IMR-90 (cell line): ENCODE results near the gene IKBKE. TPM values are rescaled to one million over a fixed set of nuclear protein-coding genes. Genes with fewer than 3 reads are reported as not detected.

Source experiments
- ATAC-seq: fragments of 200-7000 bp; cut with Tn5 transposase; 2 replicates; pipeline ENCODE4 v1.9.1; 2020; ENCODE audit warnings: low read depth, mild to moderate bottlenecking, moderate library complexity
- BruUV-seq: library from RNA; stranded (reverse); fragments of 400-500 nt; replicated peaks from 2 replicates; lab custom pipeline; 2021; lab: Mats Ljungman, UMichigan
- CTCF ChIA-PET: fragments of 300-600 bp; formaldehyde crosslinking; extraction: SDS; loops from one replicate; lab custom pipeline; 2021; ENCODE audit warnings: antibody characterized with exemption; lab: Yijun Ruan, JAX
- POLR2A ChIA-PET: fragments of 300-600 bp; sonication (Branson Sonifier 250); formaldehyde crosslinking; loops from one replicate; lab custom pipeline; 2022; ENCODE audit warnings: antibody characterized with exemption; ENCODE audit not compliant: unreplicated experiment; lab: Charles Lee
- DNase-seq: peaks from one replicate; pipeline ENCODE4 v3.0.0; 2013
- H2AFZ ChIP-seq: replicated peaks from 2 replicates; pipeline ENCODE3; 2013; ENCODE audit warnings: low read length, mild to moderate bottlenecking; ENCODE audit not compliant: poor library complexity
- H2AK5ac ChIP-seq: 2 replicates; pipeline ENCODE4 v1.6.1; 2013; ENCODE audit warnings: low read depth, low read length, inconsistent platforms
- H2AK9ac ChIP-seq: replicated peaks from 2 replicates; pipeline ENCODE3; 2013; ENCODE audit warnings: mild to moderate bottlenecking, low read depth, low read length, moderate library complexity; ENCODE audit not compliant: poor library complexity
- H2BK120ac ChIP-seq: 2 replicates; pipeline ENCODE4 v1.6.1; 2013; ENCODE audit warnings: low read depth, low read length, inconsistent platforms
- H2BK15ac ChIP-seq: 3 replicates; pipeline ENCODE4 v1.6.1; 2013; ENCODE audit warnings: low read depth, low read length, inconsistent platforms
- H2BK20ac ChIP-seq: 2 replicates; pipeline ENCODE4 v1.6.1; 2013; ENCODE audit warnings: low read depth, mild to moderate bottlenecking, inconsistent platforms, low read length, moderate library complexity
- H2BK5ac ChIP-seq: 2 replicates; pipeline ENCODE4 v1.6.1; 2013; ENCODE audit warnings: mild to moderate bottlenecking, low read depth, low read length, inconsistent platforms; ENCODE audit not compliant: poor library complexity, severe bottlenecking
- H3K14ac ChIP-seq: replicated peaks from 2 replicates; pipeline ENCODE4 v1.6.1; 2013; ENCODE audit warnings: low read depth, low read length, inconsistent platforms
- H3K18ac ChIP-seq: 2 replicates; pipeline ENCODE4 v1.6.1; 2013; ENCODE audit warnings: low read depth, low read length, control low read depth
- H3K23ac ChIP-seq: 2 replicates; pipeline ENCODE4 v1.6.1; 2013; ENCODE audit warnings: low read depth, low read length, inconsistent platforms
- H3K27ac ChIP-seq: 2 replicates; pipeline ENCODE4 v1.5.1; 2013; ENCODE audit warnings: mild to moderate bottlenecking, control low read depth, low read length; ENCODE audit not compliant: insufficient read depth
- H3K27me3 ChIP-seq: 2 replicates; pipeline ENCODE4 v1.6.1; 2013; ENCODE audit warnings: low read length; ENCODE audit not compliant: control insufficient read depth, insufficient read depth
- H3K36me3 ChIP-seq: 2 replicates; pipeline ENCODE4 v1.6.1; 2013; ENCODE audit warnings: low read length, mixed read lengths; ENCODE audit not compliant: control insufficient read depth, insufficient read depth
- H3K4ac ChIP-seq: 2 replicates; pipeline ENCODE4 v1.6.1; 2013; ENCODE audit warnings: low read depth, low read length, inconsistent platforms
- H3K4me1 ChIP-seq: 2 replicates; pipeline ENCODE4 v1.6.1; 2013; ENCODE audit warnings: low read length, mixed read lengths; ENCODE audit not compliant: control insufficient read depth, insufficient read depth
- H3K4me2 ChIP-seq: 2 replicates; pipeline ENCODE4 v1.6.1; 2013; ENCODE audit warnings: low read depth, mild to moderate bottlenecking, control low read depth, low read length, moderate library complexity
- H3K4me3 ChIP-seq: 2 replicates; pipeline ENCODE4 v1.5.1; 2013; ENCODE audit warnings: low read depth, mild to moderate bottlenecking, control low read depth, low read length, moderate library complexity; ENCODE audit not compliant: insufficient read depth
- H3K56ac ChIP-seq: 2 replicates; pipeline ENCODE4 v1.6.1; 2013; ENCODE audit warnings: low read length, inconsistent platforms; ENCODE audit not compliant: insufficient read depth; ENCODE audit errors: extremely low read depth
- H3K79me1 ChIP-seq, 2 experiments: 2 replicates each; pipeline ENCODE4 v1.6.1; 2013; ENCODE audit warnings: low read length in 2 of 2, inconsistent platforms in 1 of 2, low read depth in 1 of 2
- H3K9ac ChIP-seq: 2 replicates; pipeline ENCODE4 v1.6.1; 2013; ENCODE audit warnings: low read depth, low read length, control low read depth
- H3K9me1 ChIP-seq: 2 replicates; pipeline ENCODE4 v1.6.1; 2013; ENCODE audit warnings: low read length, inconsistent platforms; ENCODE audit not compliant: insufficient read depth
- H3K9me3 ChIP-seq: 2 replicates; pipeline ENCODE4 v1.6.1; 2013; ENCODE audit warnings: low read length; ENCODE audit not compliant: control insufficient read depth, insufficient read depth
- H4K20me1 ChIP-seq: 2 replicates; pipeline ENCODE4 v1.6.1; 2013; ENCODE audit warnings: low read length, inconsistent platforms; ENCODE audit not compliant: insufficient read depth
- H4K5ac ChIP-seq: 2 replicates; pipeline ENCODE4 v1.6.1; 2013; ENCODE audit warnings: mild to moderate bottlenecking, low read depth, low read length, control low read depth
- H4K8ac ChIP-seq, 2 experiments: 2 replicates each; pipeline ENCODE4 v1.6.1; 2013; ENCODE audit warnings: low read depth in 2 of 2, low read length in 2 of 2, control low read depth in 1 of 2, inconsistent platforms in 1 of 2
- H4K91ac ChIP-seq: 2 replicates; pipeline ENCODE4 v1.6.1; 2013; ENCODE audit warnings: low read depth, low read length, inconsistent platforms; ENCODE audit not compliant: insufficient read depth
- CEBPB ChIP-seq: IDR thresholded peaks from 2 replicates; pipeline ENCODE4 v1.6.1; 2012; ENCODE audit warnings: low read depth, low read length, improper control_type of control experiment
- CTCF ChIP-seq: conservative IDR thresholded peaks from 2 replicates; pipeline ENCODE4 v1.5.1; 2012; ENCODE audit warnings: mild to moderate bottlenecking, low read depth, low read length, improper control_type of control experiment
- ELK1 ChIP-seq: fragments of 150-350 bp; IDR thresholded peaks from 2 replicates; pipeline ENCODE4 v1.6.1; 2016; ENCODE audit warnings: low read depth, mild to moderate bottlenecking, low read length, moderate library complexity, borderline replicate concordance
- MXI1 ChIP-seq: IDR thresholded peaks from 2 replicates; pipeline ENCODE4 v1.6.1; 2012; ENCODE audit warnings: low read depth, mild to moderate bottlenecking, low read length, moderate library complexity, borderline replicate concordance
- POLR2A ChIP-seq: IDR thresholded peaks from 2 replicates; pipeline ENCODE4 v1.6.1; 2012; ENCODE audit warnings: mild to moderate bottlenecking, low read depth, low read length
- SMC3 ChIP-seq: fragments of 150-350 bp; IDR thresholded peaks from 2 replicates; pipeline ENCODE4 v1.6.1; 2016; ENCODE audit warnings: low read depth, mild to moderate bottlenecking, antibody characterized with exemption, low read length, moderate library complexity
- WGBS, 2 experiments: methylation state at CpG; one replicate each; pipeline versions ENCODE4 v1.1.5 to v1.1.7; 2013; ENCODE audit warnings: missing lambda C conversion rate in 2 of 2; ENCODE audit not compliant: insufficient read length in 1 of 2; ENCODE audit errors: extremely low coverage in 2 of 2; 5-methylcytosine and 5-hydroxymethylcytosine counted together
- dilution Hi-C: fragments of 300-500 bp; cut with HindIII; formaldehyde crosslinking; loops from one replicate; pipeline ENCODE4 v1.14.3; 2018; ENCODE audit warnings: low sequenced_read_pairs; ENCODE audit not compliant: unreplicated experiment
- in situ Hi-C: fragments of 300-500 bp; cut with MboI; formaldehyde crosslinking; loops from 3 replicates; pipeline ENCODE4 v1.14.3; 2019; ENCODE audit warnings: low sequenced_read_pairs, inconsistent platforms, mixed read lengths
- intact Hi-C: fragments of 100-400 bp; cut with micrococcal nuclease; formaldehyde crosslinking; loops from 2 replicates; pipeline ENCODE4 v1.10.0; 2022
- polyA plus RNA-seq, 3 experiments: library from polyadenylated mRNA; depleted of rRNA; stranded (reverse); fragments of >200 nt; gene quantifications; 2 replicates each; pipeline ENCODE4 v1.2.3, GENCODE V29; 2012; ENCODE audit warnings: low replicate concordance in 1 of 3
- total RNA-seq: library from RNA; depleted of rRNA; stranded (reverse); fragments of >200 nt; gene quantifications from 2 replicates; pipeline ENCODE4 v1.2.3, GENCODE V29; 2012

IKBKE gene
- total and polyA plus RNA-seq, 2 of the 4 experiments (the other 2 are of a cell fraction), result 20.3 to 24.0 TPM

- no TSS peak for BruUV-seq
- Histone ChIP-seq H3K79me1 (no peaks in the 10 kb centered on the region), H3K18ac (no peak overlapping the region), H2AK5ac (no peak overlapping the region), H3K4me3 (no peak overlapping the region), H3K56ac (no peak overlapping the region), H2AK9ac (no peak overlapping the region), H3K4me1 (peaks cover 4% of the 10 kb centered on the region), H3K9me3 (no peaks in the 10 kb centered on the region), H2BK120ac (no peak overlapping the region), H3K36me3 (peaks cover 39% of the 10 kb centered on the region), H4K20me1 (no peaks in the 10 kb centered on the region; the same call in 1 of the 2 replicates), H2BK20ac (no peak overlapping the region), H4K5ac (no peak overlapping the region), H3K4me2 (no peak overlapping the region), H4K91ac (no peak overlapping the region), H2BK15ac (no peak overlapping the region), H3K14ac (no peak overlapping the region), H3K27ac (no peak overlapping the region), H3K27me3 (no peaks in the 10 kb centered on the region), H3K9ac (no peak overlapping the region), H4K8ac (no peak overlapping the region), H3K23ac (no peak overlapping the region), H3K4ac (no peak overlapping the region), H3K9me1 (0 out of 2 replicates have a peak, but pooled peaks cover 7% of the 10 kb centered on the region), H2AFZ (no peak overlapping the region), H2BK5ac (no peak overlapping the region)
- TF ChIP-seq CEBPB, result no peak
- no peak for TF ChIP-seq MXI1
- TF ChIP-seq SMC3, result no peak
- no peak for TF ChIP-seq CTCF
- no peak for TF ChIP-seq POLR2A
- TF ChIP-seq ELK1, result no peak
- CTCF ChIA-PET, result no interaction called here
- intact Hi-C loops (loop anchor here (5.0 kb wide), 1 partner anchor 419 kb away; no protein-coding TSS in a partner anchor), dilution Hi-C loops (no loop called here), in situ Hi-C loops (no loop called here)
- POLR2A ChIA-PET, result no interaction called here
- DNase-seq (no peak), ATAC-seq (no peak)
- WGBS, 2 experiments, result 95% methylated on average over 3 of the region's 9 CpGs; no CpG with 5 or more reads in 1 of the 2 experiments
Observed at GRCh38 chr1:206493279-206493678, 23.0 kb downstream of the IKBKE start.
